A673 (cell line): Measurements from ENCODE around the gene SCUBE1. TPM values are rescaled to one million over a fixed set of nuclear protein-coding genes. Genes with fewer than 3 reads are reported as not detected.
"Not testable (repeated sequence)": the region's sequence is repeated elsewhere in the genome, so short reads cannot be mapped to it uniquely, and the experiment has no call there.

Source experiments
- BruUV-seq: library from RNA; stranded (reverse); fragments of 400-500 nt; replicated peaks from 2 replicates; lab custom pipeline; 2021; lab: Mats Ljungman, UMichigan
- CTCF ChIA-PET: fragments of 300-600 bp; sonication (Branson Sonifier 250); formaldehyde crosslinking; loops from one replicate; lab custom pipeline; 2022; ENCODE audit warnings: antibody characterized with exemption; lab: Charles Lee
- POLR2A ChIA-PET: fragments of 300-600 bp; sonication (Branson Sonifier 250); formaldehyde crosslinking; loops from one replicate; lab custom pipeline; 2022; ENCODE audit warnings: antibody characterized with exemption; ENCODE audit not compliant: low non-redundant PET; lab: Charles Lee
- DNase-seq: peaks from one replicate; pipeline ENCODE4 v3.0.0-alpha.2; 2015; ENCODE audit warnings: low spot score
- H3K27ac ChIP-seq: fragments of 200-600 bp; sonication (generic); 2 replicates; pipeline ENCODE4 v1.5.1; 2016; ENCODE audit warnings: mixed run types, low read depth, mild to moderate bottlenecking, mixed read lengths, antibody characterized with exemption, low read length; ENCODE audit not compliant: poor library complexity, severe bottlenecking
- H3K27me3 ChIP-seq: fragments of 200-600 bp; sonication (generic); replicated peaks from 2 replicates; pipeline ENCODE4 v1.6.1; 2017; ENCODE audit warnings: mixed run types, low read depth, mild to moderate bottlenecking, mixed read lengths, antibody characterized with exemption, low read length; ENCODE audit not compliant: insufficient read depth, poor library complexity
- H3K36me3 ChIP-seq: fragments of 200-600 bp; sonication (generic); 2 replicates; pipeline ENCODE4 v1.6.1; 2016; ENCODE audit warnings: mixed run types, mild to moderate bottlenecking, mixed read lengths, antibody characterized with exemption, low read length; ENCODE audit not compliant: insufficient read depth, poor library complexity, severe bottlenecking
- H3K4me1 ChIP-seq: fragments of 200-600 bp; sonication (generic); 2 replicates; pipeline ENCODE4 v1.6.1; 2017; ENCODE audit warnings: mixed run types, mild to moderate bottlenecking, mixed read lengths, antibody characterized with exemption, low read length; ENCODE audit not compliant: insufficient read depth, poor library complexity, severe bottlenecking
- H3K4me3 ChIP-seq: fragments of 200-600 bp; sonication (generic); 2 replicates; pipeline ENCODE4 v1.5.1; 2016; ENCODE audit warnings: low read depth, mixed run types, mild to moderate bottlenecking, mixed read lengths, low read length; ENCODE audit not compliant: poor library complexity, severe bottlenecking
- H3K9me3 ChIP-seq: fragments of 200-600 bp; sonication (generic); 2 replicates; pipeline ENCODE4 v1.6.1; 2016; ENCODE audit warnings: mixed run types, low read depth, mild to moderate bottlenecking, mixed read lengths, antibody characterized with exemption, low read length; ENCODE audit not compliant: poor library complexity, severe bottlenecking
- EZH2 ChIP-seq: fragments of 200-600 bp; sonication (generic); IDR thresholded peaks from 2 replicates; pipeline ENCODE4 v1.6.1; 2017; ENCODE audit warnings: borderline replicate concordance, low read depth, mild to moderate bottlenecking, mixed read lengths, antibody characterized with exemption, low read length; ENCODE audit not compliant: poor library complexity, severe bottlenecking
- intact Hi-C: fragments of 100-400 bp; cut with micrococcal nuclease; formaldehyde crosslinking; loops from one replicate; pipeline ENCODE4 v1.10.0; 2022; ENCODE audit not compliant: unreplicated experiment
- total RNA-seq: library from RNA; stranded (reverse); gene quantifications from 2 replicates; pipeline ENCODE4 v1.2.3, GENCODE V29; 2021
- TF ChIP-seq, protein P1 (sequence below): fragments of 300-800, 200-600 bp; sonication (generic); conservative IDR thresholded peaks from 2 replicates; pipeline ENCODE4 v1.5.1; 2017; ENCODE audit warnings: low read depth, mild to moderate bottlenecking, antibody characterized with exemption, low read length, moderate library complexity, mixed read lengths

Gene SCUBE1
- total RNA-seq, 1 experiment from 2014 or later: 0.24 TPM

DNA sequence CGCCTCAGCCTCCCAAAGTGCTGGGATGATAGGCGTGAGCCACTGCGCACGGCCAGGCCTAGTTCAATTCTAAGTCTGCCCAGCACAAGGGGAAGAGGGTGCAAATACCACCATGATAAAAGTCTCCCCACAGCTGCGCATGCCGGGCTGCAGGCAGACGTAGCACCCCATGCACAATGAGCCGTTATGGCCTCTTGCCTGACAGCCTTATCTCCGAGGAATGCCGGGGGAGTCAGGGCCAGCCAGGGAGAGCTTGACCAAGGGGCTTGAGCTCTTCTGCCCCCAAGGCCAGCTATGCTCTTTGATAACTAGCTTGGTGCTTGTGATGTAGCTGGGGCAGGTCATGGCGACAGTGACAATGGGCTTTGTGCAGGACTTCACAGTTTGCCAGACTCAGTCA lies 13.7 kb upstream of the SCUBE1 start:
- H3K36me3 ChIP-seq: no peaks in the 10 kb centered on the region
- intact Hi-C loops: no loop called here

DNA sequence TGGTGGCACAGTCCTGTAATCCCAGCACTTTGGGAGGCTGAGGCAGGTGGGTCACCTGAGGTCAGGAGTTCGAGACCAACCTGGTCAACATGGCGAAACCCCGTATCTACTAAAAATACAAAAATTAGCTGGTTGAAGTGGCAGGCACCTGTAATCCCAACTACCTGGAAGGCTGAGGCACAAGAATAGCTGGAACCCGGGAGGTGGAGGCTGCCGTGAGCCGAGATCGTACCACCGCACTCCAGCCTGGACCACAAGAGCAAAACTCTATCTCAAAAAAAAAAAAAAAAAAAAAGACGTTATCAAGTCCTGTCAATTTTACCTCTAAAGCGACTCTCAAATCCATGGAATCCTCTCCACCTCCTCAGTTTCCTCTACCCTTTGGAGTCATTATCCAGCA lies 12.5 kb upstream of the SCUBE1 start:
- intact Hi-C loops, CTCF ChIA-PET, H3K27ac ChIP-seq, DNase-seq, H3K4me3 ChIP-seq, H3K36me3 ChIP-seq, H3K9me3 ChIP-seq, H3K27me3 ChIP-seq, BruUV-seq, H3K4me1 ChIP-seq: not testable (repeated sequence)
- POLR2A ChIA-PET: interaction anchor here (0.6 kb wide), 1 partner anchor 13 kb away, joined by 3 read pairs; no protein-coding TSS in a partner anchor

More for the DNA sequence above, 13.7 kb upstream of the SCUBE1 start:
- ChIA-PET POLR2A (no interaction called here), CTCF (no interaction called here)
- no peak for DNase-seq
- TF ChIP-seq, protein P1, sequence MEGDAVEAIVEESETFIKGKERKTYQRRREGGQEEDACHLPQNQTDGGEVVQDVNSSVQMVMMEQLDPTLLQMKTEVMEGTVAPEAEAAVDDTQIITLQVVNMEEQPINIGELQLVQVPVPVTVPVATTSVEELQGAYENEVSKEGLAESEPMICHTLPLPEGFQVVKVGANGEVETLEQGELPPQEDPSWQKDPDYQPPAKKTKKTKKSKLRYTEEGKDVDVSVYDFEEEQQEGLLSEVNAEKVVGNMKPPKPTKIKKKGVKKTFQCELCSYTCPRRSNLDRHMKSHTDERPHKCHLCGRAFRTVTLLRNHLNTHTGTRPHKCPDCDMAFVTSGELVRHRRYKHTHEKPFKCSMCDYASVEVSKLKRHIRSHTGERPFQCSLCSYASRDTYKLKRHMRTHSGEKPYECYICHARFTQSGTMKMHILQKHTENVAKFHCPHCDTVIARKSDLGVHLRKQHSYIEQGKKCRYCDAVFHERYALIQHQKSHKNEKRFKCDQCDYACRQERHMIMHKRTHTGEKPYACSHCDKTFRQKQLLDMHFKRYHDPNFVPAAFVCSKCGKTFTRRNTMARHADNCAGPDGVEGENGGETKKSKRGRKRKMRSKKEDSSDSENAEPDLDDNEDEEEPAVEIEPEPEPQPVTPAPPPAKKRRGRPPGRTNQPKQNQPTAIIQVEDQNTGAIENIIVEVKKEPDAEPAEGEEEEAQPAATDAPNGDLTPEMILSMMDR: no peak
- TF ChIP-seq EZH2: no peak
- BruUV-seq: no TSS peak
- Histone ChIP-seq H3K27me3 (no peaks in the 10 kb centered on the region), H3K4me3 (no peak overlapping the region), H3K4me1 (no peaks in the 10 kb centered on the region), H3K9me3 (no peaks in the 10 kb centered on the region), H3K27ac (no peak overlapping the region)

DNA sequence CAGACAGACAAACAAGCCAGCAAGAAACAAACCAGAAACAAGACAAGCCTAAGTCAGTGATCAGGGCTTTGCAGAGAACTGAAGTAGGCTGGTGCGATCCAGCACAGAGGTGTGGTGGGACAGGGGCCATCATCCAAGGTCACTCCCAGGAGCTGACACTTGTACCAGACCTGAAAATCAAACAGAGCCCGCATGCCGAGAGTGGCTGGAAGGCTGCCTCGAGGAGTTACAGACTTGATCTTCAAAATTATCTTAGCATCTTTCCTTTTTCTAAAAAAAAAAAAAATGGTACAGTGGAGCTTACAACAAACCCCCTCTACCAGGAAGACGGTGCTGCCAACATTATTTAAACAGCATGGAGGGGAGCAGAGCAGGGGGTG lies 8.8 kb upstream of the SCUBE1 start:
- DNase-seq: no peak
- intact Hi-C loops: no loop called here
- no TSS peak for BruUV-seq
- ChIA-PET CTCF (interaction anchor here (0.7 kb wide), 1 partner anchor 473 kb away, joined by 3 read pairs; no protein-coding TSS in a partner anchor), POLR2A (no interaction called here)
- H3K27me3 ChIP-seq: peaks cover 5% of the 10 kb centered on the region
- no peaks in the 10 kb centered on the region for H3K9me3 ChIP-seq
- TF ChIP-seq, protein P1: no peak
- TF ChIP-seq EZH2: no peak
- no peak overlapping the region for H3K4me3 ChIP-seq
- no peaks in the 10 kb centered on the region for H3K4me1 ChIP-seq
- H3K36me3 ChIP-seq: no peaks in the 10 kb centered on the region
- no peak overlapping the region for H3K27ac ChIP-seq

DNA sequence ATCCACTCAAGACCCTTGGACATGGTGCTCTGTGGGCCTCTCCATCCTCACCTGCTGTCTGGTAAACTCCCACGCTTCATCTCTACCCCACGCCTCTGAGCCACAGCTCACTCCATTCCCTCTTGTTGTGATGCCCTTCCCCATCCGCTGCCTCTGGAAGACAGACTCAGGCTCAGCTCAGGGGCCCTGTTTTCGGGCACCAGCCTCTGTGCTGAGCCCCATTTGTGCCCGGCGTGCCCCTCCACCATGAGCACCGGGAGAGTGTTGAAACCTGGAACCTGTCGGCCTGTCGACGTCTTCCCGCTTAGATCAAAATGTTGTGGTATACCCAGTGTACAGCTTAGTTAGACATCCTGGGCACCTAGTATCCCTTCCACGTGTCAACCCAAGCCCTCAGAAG lies 6.5 kb upstream of the SCUBE1 start:
- Histone ChIP-seq H3K27ac (no peak overlapping the region), H3K9me3 (no peaks in the 10 kb centered on the region), H3K4me3 (no peak overlapping the region), H3K27me3 (peaks cover 5% of the 10 kb centered on the region), H3K36me3 (no peaks in the 10 kb centered on the region), H3K4me1 (no peaks in the 10 kb centered on the region)
- intact Hi-C loops: no loop called here
- no peak for DNase-seq
- TF ChIP-seq, protein P1: no peak
- TF ChIP-seq EZH2: no peak
- POLR2A ChIA-PET: no interaction called here
- CTCF ChIA-PET: no interaction called here
- BruUV-seq: no TSS peak
